Stimulated activated CD4-positive, alpha-beta T cell treated with anti-CD3 and anti-CD28 coated beads, Interleukin-4, amount 100 ng/mL, for 4 hours (primary cell): Measurements from ENCODE around the gene RNF175.
A peak's percentile ranks its signal among the peaks of the same experiment; 100 is the strongest.

Source experiments
- DNase-seq, 2 experiments: peaks; one replicate each; pipeline ENCODE4 v3.0.0-alpha.2; 2020

Gene RNF175

DNA sequence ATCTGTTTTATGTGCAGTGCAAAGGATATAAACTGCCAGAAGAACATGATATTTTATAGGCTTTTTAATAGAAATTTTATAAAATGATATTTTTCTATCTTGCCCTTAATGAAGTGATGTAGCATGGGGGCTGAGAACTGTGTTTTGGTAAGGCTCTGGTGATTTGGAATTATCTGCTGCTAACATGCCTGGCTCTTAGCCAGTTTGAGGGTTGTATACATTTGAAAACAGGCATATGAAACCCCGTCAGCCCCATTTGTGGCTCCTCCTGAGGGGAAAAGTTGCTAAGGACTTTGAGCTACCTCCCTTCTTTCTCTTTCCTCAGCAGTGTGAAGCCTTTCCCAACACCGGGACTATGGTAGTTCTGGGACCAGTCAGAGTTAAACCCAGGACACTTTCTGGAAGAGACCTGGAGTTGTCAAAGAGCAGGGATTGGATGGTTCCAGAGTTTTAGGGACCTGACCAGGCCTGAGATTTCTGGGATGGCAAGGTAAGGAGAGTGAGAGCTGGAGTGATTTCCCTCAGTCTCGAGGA is 24.4 kb upstream of the RNF175 start:
- DNase-seq = no peak

DNA sequence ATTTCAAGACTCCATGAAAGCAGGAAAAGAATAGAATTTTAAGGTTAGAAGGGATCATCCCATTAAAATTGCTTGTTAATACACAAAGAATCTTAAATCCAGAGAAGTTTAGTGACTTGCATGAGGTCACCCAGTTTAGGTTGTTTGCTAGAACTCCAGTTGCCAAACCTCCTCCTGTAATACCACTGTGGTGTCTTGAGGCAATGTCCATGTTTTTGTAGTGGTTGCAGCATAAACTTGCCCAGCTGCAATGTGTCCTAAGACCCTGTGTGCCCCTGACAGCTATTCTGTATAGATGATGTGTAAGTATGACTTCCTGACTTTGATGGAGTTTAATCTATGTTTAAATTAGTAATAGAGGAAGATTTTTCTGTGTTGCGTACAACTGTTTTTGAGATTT is 22.8 kb upstream of the RNF175 start:
- DNase-seq = no peak

DNA sequence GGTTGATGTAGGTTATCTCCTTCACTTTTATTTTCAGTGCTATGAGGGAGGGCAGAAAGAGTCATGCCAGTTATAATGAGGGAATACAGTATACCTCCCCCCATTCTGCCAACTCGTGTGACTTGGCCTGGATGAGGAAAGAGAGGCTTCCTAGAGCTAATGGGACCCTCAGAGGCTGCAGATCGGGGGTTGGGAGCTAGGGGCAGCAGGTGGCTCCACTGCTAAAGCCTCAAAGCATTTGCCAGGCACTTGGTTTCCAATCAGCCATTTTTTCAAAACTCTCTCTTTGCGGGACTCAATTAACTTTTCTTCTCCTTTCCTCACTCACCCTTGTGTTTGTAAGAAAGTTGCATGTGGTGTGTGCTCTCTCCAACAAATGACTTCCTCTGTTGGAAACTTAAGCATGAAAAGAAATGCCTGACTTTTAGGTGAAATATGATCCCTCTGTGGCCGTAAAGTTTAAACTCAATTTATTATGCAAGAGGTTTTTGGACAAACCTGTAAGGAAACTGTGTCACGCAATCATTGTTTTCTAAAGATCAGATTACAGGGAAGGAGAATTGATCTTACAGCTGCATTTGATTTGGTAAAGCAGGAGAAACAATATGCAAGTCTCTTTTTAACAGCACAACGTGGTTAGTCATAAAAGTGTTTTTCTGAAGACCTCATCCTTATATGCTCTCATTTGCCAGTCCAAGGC is 22.0 kb upstream of the RNF175 start:
- DNase-seq = no peak

DNA sequence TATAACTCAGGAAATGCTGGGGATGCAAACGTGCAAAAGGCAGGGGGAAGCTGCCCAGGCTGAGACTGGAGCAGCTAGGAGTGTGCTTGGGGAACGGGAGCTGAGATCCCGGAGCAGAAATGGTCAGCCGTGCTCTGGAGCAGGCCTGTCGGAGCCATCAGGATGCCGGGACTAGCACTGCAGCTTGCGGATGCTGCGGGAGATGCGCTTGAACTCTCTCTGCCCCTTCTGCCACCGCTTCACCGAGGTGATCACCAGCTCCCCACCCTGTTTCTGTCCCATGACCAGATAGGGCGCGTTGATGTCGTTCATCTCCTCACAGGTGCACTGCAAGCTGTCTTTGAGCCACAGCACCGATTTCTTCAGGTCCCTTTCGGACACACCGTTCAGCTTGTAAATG is 21.5 kb upstream of the RNF175 start:
- no peak for DNase-seq

DNA sequence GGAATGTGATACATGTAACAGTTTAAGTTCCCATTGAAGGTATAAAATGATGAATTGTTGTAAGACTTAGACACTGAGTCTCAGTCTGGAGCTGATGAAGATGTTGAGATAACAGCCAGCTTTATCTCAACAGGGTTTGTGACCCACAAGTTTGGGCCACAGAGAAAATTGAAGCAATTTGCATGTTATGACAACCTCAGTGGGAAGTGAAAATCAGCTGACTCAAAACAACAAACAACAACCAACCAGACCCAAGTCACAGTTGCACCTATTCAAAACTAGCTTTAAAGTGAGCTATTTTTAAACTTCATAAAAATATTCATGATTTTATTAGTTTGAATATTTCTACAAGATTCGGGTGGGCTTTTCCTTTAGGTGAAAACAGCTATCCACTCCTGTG is 21.1 kb upstream of the RNF175 start:
- DNase-seq = no peak

DNA sequence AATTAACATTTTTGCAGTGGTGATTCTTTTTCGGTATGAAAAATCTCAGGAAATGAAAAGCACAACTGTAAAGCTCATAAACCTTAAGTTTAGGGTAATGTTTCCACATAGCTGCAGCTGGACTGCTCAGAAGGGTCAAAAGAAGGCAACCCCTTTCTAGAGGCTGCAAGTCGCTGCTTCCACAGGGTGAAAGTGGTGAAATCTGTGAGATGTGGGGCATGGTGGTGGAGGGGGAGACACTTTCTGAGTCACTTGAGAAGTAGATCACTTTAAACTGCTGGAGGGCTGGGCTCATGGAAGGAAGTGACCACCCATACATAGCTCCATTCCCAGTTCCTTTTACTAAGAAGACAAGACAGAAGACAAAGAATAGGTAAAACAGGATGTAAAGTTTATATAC is 20.4 kb upstream of the RNF175 start:
- DNase-seq = no peak

DNA sequence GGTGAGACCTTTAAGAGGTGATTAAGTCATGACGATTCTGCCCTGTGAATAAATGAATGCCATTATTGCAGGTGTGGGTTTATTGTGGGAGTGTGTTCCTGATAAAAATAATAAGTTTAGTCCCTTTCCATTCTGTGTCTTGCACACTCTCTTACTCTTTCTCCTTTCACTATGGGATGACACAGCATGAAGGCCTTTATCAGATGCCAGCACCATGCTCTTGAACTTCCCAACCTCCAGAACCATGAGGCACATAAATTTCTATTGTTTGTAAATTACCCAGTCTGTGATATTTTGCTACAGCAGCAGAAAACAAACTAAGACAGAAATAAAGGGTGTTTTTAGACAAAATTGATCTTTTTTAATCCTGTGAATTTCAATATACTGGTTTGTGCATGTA is 18.6 kb upstream of the RNF175 start:
- no peak for DNase-seq

DNA sequence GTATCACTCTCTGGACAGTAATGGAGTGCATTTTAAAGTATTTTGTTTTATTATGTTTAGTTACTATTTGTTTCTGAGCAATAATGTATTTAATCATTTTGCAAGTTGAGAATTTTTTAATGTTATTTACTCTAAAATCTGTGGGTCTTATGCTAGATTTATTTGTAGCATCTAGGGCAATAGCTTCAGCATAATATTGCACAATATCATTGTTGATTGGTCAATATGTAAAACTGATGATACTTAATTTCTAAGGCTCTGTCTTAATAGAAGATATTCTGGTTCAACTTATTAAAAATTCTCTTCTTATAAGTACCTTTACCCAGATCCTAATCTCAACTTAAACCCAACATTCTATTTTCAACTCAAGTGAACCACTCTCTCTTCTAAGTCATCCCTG is 17.6 kb upstream of the RNF175 start:
- DNase-seq = no peak

DNA sequence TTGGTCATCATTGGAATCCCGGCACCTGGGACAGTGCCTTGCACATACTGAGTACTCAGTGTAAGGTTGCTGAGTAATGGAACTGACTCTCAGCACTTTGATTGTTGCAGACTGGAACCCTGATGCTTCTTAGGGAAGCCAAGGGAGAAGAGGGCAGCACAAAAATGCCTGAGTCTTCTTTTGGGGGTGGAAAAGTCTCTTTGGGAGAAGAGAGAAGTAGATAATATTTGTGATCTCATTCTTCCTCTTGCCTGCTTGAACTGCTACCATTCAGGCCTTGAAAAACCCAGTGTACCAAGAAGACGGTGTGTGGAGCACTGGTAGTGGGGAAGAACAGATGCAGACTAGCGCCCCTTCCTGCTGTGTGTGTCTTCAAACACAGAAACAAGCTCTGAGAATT is 16.8 kb upstream of the RNF175 start:
- no peak for DNase-seq

DNA sequence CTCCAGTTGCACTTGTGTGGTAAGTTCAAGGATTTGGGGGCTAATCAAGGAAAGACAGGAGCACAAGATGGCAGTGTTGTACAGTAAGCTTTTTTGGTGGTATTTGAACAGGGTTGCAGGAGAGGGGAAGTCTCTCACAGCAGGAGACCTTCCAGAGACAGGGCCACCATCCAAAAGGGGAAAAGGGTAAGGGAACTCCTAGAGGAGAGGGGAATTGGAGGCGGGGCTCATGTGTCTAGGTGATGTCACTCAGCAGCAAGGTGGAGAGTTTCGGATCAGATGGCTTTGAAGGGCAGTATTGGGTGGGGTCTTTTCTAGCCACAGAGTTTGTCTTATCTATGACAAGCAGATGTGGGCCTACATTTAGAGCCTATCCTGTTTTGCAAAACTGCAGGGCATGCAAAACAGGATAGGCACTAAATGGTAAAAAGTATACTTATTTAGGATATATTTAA is 13.4 kb upstream of the RNF175 start:
- DNase-seq = no peak

DNA sequence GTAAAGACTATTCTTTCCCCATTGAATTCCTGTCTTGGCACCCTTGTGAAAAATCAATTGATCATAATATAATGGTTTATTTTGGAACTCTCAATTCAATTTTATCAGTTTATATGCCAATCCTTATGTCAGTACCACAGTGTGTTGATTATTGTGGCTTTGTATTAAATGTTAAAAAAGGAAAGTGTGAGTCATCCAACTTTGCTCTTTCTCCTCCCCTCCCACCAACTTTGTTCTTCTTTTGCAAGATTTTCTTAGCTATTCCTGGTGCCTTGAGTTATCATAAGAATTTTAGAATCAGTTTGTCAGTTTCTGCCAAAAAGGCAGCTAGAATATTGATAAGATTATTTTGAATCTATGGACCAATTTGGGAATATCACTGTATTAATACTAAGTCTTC is 11.2 kb upstream of the RNF175 start:
- DNase-seq = no peak

DNA sequence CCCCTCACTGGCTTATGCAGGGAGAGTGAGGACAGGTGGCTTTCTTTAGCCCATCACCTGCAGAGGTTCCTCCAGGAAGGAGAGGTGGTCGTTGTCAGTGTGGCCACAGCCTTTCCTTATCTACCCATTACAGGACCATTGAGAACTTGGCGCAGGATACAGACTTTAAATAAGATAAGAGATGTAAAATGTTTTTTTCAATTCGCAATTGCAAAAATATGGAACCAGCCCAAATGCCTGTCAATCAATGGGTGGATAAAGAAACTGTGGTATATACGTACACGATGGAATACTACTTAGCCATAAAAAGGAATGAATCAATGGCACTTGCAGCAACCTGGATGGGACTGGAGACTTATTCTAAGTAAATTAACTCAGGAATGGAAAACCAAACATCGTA is 6.9 kb upstream of the RNF175 start:
- DNase-seq = no peak

DNA sequence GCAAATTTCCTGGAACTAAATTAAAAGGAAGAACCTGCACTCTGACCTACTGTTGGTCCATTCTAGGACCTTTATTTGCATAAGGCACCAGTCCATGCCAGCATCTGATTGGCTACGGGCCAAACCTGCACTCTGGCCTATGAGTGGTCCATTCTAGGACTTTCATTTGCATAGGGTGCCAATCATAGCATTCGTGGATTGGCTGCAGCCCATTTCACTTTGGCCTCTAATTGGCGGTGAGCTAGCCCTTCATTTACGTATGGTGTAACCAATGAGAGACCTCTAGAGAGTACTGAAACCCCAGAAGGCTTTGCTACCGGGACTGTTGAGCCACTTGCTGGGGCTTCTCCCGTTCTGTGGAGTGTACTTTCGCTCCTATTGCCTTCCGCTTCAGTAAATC is 6.1 kb upstream of the RNF175 start:
- DNase-seq = no peak

DNA sequence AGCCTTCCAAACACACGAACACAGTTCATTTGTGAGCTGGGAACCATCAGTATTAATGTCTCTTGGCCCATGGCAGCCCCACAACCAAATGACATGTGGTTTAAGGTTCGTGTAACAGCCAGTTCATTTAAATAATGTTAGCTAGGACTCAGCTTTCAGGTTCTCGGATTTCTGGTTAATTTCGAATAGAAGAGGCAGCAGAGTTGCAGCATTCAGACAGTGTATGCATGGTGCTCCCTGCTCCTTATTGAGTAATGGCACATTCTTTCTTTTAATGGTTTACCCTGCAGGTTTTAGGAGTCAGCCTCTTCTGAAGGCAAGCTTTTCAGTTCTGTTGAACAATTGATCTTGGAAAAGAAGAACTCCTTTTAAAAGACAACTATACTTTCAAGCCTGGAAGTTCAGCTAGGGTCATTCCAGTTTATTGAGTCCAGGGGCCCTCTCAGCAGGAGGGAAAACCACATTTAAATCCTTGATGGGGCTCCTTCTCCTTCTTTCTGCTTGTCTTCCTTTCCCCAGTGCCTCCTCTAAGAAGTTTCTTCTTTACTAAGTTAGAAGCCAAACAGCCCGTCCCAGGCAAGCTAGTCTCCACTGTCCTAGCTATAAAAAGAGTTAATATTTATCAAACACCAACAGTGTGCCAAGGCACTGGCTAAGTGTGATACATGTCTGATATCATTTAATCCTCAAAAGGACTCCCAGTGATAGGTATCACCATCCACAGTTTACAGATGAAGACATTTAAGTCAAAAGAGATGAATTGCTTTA is 5.0 kb upstream of the RNF175 start:
- no peak for DNase-seq

DNA sequence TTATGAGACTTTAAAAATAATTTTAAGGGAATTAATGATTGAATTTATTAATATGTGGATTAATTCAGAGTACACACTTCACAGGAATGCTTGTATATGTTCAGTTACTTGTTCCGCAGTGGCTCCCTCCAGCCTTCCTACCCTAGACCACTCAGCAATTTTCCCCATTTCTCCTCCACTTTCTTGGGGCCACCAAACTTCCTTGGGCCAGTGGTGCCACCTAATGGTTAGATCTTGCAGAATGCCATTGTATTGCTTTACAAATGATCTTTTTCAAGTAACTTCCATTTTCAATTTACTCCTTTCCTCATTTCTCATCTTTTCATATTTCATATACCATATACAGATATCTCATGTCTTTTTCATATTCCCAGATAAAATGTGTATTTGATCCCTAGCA is 3.6 kb upstream of the RNF175 start:
- no peak for DNase-seq

DNA sequence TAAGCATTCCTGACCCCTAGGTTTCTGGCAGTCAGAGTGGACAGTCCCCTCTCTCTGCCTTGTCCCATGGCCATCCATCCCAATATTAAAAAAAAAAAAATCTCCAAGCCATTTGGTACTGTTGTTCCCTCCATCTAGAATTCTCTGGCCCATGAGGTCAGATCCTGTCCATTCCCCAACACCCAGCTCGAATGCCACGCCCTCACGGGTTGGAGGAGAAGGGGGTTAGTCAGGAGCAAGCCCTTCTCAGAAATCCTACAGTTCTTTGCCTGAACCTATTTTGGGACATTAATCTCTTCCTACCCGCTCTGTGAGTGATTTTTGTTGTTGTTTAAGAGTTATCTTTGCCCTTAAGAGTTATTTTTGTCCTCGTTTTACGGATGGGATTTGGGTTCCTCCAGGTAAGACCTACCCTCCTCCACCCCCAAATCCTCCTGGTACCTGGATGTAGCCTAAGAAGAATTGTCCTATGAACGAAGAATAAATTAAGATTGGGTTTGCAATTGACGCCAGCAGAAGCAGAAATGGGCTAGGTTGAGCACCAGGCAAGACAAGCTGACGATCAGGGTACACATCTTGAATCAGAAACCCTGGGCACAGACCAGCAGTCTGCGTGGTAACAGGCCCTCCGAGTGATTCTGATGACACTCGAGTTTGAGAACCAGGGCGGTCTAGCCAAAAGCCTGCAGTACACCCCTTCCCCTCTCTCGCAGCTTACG is 977 bp downstream of the RNF175 start:
- no peak for DNase-seq

DNA sequence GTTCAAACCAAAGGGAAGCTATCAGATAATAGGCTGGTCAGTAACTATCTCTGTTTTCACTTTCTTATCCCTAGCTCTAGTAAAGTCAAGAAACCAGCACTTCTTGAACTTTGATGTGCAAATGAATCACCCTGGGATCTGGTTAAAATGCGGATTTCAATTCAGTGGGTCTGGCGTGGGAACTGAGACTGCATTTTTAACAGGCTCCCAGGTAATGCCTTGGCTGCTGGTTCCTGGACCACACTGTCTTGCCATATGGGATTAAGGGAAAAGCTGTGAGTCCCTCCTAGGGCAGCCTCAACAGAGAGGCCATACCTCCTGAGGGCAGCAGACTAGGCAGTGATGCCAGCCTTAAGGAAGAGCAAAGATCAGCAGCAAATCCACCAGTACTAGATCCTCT is 1.7 kb downstream of the RNF175 start:
- DNase-seq = no peak

DNA sequence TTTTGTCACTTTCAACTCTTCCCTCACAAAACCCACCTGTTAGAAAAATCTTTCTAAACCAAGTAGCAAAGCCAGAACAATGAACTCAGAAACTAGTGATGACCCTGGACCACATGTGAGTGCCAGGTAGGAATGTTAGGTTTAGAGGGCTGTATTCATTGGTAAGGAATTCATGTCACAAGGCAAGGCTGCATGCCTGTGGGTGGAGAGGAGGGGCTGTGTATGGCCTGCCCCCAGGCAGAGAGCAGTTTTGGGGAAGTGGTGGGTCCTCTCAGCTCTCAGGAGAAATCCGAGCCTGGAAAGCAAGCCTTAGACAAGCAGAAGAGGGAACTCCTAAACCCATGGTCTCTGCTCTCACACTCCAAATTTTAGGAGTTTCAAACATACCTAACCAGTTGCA is 2.4 kb downstream of the RNF175 start:
- no peak for DNase-seq

DNA sequence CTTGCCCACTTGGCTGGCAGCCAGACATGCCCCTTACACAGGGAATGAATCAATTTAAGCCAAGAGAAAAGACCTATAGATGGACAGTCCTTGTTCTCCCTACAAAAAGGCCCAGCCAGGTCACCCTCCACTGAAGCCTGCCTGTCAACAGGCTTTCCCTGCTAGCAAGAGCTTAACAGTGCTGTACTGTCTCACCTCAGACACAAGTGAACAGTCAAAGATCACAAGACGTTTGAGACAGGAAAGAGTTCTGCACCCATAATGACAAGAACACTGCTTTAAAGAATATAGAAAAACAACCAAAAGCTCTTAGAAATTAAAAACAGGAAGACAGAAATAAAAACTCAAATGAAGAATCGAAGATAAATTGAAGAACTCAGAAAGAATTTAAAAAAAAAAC is 4.6 kb downstream of the RNF175 start:
- no peak for DNase-seq

DNA sequence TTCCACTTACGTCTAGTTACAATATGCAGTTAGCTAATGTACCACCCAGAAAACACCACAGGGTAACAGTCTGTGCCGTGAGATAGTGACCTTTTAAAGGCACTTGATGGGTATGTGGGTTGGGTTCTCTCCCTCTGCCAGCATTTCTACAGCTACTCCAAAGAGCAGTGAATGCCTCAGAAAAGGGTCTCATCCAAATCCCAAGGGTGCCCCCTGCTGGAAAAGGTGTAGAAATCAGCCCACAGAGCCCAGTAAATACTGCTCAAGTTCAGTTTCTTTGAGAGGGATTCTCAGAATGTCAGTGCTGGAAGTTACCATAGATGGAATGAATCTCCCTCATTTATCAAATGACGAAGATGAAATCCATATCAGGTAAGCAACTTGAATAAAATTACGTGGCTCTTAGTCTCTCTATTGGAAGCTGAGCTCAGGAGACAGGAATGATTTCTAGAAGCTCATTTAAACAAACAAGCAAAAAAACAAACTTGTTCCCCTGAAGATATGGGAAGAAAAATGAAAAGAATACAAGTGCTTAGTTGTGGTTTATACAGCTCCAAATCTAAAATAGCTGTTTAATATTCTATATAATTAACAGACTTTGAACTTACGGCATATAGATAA is 9.5 kb downstream of the RNF175 start:
- peak; percentile 39 to 51 for DNase-seq

DNA sequence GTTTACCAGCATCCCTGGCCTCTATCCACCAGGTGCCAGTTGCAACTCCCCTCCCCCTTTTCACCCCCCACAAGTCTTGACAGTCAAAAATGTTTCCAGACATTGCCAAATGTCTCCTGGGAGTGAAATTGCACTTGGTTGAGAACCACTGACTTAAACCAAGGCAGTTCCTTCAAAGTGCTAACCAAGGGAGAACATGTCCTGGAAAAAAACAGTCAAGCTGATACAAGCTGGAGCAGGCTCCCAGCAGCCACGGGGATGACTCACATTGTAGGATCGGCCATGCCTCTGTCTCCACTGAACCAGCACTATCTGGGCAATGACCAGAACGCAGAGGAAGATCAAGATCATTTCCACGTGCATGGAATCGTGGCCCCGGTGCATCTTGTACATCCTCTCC is 11.4 kb downstream of the RNF175 start:
- DNase-seq = no peak

DNA sequence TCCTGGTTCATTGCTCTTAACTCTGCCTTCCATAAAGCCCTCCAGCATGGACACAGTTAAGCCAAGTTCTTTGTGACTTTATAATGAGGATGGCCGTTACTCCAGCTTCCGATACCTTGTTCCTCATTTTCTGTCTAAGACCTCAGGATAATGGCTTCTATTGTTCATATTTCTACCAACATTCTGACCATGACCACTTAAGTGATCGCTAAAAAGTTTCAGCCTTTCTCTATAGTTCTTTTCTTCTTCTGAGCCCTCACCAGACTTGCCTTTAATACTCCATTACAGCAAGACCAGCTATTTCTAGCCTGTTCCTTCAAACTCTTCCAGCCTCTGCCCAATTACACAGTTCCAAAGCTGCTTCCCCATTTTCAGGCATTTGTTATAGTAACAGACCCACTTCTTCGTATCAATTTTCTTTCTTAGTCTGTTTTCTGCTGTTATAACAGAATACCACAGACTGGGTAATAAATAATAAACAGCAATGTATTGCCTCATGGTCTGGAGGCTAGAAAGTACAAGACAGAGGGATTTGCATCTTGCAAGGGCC is 12.3 kb downstream of the RNF175 start:
- DNase-seq = no peak

DNA sequence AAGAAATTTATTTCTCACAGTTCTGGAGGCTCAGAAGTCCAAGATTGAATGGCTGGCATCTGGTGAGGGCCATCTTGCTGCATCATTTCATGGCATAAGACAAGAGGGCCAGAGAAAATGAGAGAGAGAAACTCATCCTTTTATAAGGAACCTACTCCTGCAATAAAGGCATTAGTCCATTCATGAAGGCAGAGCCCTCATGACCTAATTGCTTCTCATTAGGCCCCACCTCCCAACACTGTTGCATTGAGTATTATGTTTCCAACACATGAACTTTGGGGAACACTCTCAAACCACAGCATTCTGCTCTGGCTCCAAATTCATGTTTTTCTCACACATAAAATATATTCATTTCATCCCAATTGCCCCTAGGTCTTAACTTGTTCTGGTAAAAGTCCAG is 14.2 kb downstream of the RNF175 start:
- DNase-seq = no peak
